HepG2 (cell line): Measurements from ENCODE around the gene ZNF419. TPM values are rescaled to one million over a fixed set of nuclear protein-coding genes. Genes with fewer than 3 reads are reported as not detected.
A peak's percentile ranks its signal among the peaks of the same experiment; 100 is the strongest.

Experiments
- BORCS8-MEF2B ChIP-seq: sonication (generic); formaldehyde crosslinking; IDR thresholded peaks from 2 replicates; pipeline ENCODE4 v1.8.0; 2022; ENCODE audit warnings: mild to moderate bottlenecking, missing genetic modification reagents
- FOXA1 ChIP-seq, 2 experiments: fragments of 450-650 bp in 1 of 2; sonication (generic) in 1 of 2; formaldehyde crosslinking in 1 of 2; IDR thresholded peaks; 2 replicates each; pipeline versions ENCODE4 v1.4.0 to v1.6.1; 2016 to 2020; ENCODE audit warnings: missing genetic modification reagents in 1 of 2
- GLI4 ChIP-seq: sonication (generic); formaldehyde crosslinking; IDR thresholded peaks from 2 replicates; pipeline ENCODE4 v1.5.1; 2020; ENCODE audit warnings: missing genetic modification reagents, mild to moderate bottlenecking, moderate library complexity, borderline replicate concordance
- HDAC1 ChIP-seq: sonication (generic); formaldehyde crosslinking; IDR thresholded peaks from 2 replicates; pipeline ENCODE4 v1.5.1; 2020; ENCODE audit warnings: mild to moderate bottlenecking, missing genetic modification reagents
- KAT2B ChIP-seq: fragments of 150-350 bp; IDR thresholded peaks from 2 replicates; pipeline ENCODE4 v1.6.1; 2014; ENCODE audit warnings: low read depth, low read length, borderline replicate concordance
- RXRA ChIP-seq: sonication (generic); formaldehyde crosslinking; IDR thresholded peaks from 2 replicates; pipeline ENCODE4 v1.5.1; 2020; ENCODE audit warnings: missing genetic modification reagents
- SMARCC2 ChIP-seq: fragments of 450-650 bp; IDR thresholded peaks from 2 replicates; pipeline ENCODE4 v1.6.1; 2017; ENCODE audit warnings: antibody characterized with exemption, mild to moderate bottlenecking
- SP4 ChIP-seq: sonication (generic); formaldehyde crosslinking; IDR thresholded peaks from 2 replicates; pipeline ENCODE4 v1.8.1; 2023; ENCODE audit warnings: mild to moderate bottlenecking, missing genetic modification reagents
- SRSF1 ChIP-seq: fragments of 200-400 bp; formaldehyde crosslinking; optimal IDR thresholded peaks from 2 replicates; pipeline ENCODE3; 2017; ENCODE audit warnings: mild to moderate bottlenecking, low read depth, low read length, moderate library complexity
- TAF1 ChIP-seq: sonication (generic); formaldehyde crosslinking; IDR thresholded peaks from 2 replicates; pipeline ENCODE4 v1.4.0; 2020; ENCODE audit warnings: missing genetic modification reagents
- TBX2 ChIP-seq: sonication (generic); formaldehyde crosslinking; IDR thresholded peaks from 2 replicates; pipeline ENCODE4 v1.5.0; 2020; ENCODE audit warnings: missing genetic modification reagents, mild to moderate bottlenecking, borderline replicate concordance
- TEAD3 ChIP-seq: optimal IDR thresholded peaks from 2 replicates; pipeline ENCODE3; 2016; ENCODE audit warnings: borderline replicate concordance
- ZNF12 ChIP-seq: sonication (generic); formaldehyde crosslinking; IDR thresholded peaks from 2 replicates; pipeline ENCODE4 v1.5.0; 2020; ENCODE audit warnings: missing genetic modification reagents
- ZNF230 ChIP-seq: sonication (generic); formaldehyde crosslinking; IDR thresholded peaks from 2 replicates; pipeline ENCODE4 v1.4.0; 2020; ENCODE audit warnings: mild to moderate bottlenecking, missing genetic modification reagents
- ZNF251 ChIP-seq: sonication (generic); formaldehyde crosslinking; IDR thresholded peaks from 2 replicates; pipeline ENCODE4 v1.9.0; 2021; ENCODE audit warnings: mild to moderate bottlenecking, missing genetic modification reagents
- ZNF44 ChIP-seq: sonication (generic); formaldehyde crosslinking; IDR thresholded peaks from 2 replicates; pipeline ENCODE4 v1.5.1; 2020; ENCODE audit warnings: mild to moderate bottlenecking, missing genetic modification reagents
- ZNF547 ChIP-seq: sonication (generic); formaldehyde crosslinking; IDR thresholded peaks from 2 replicates; pipeline ENCODE4 v1.5.1; 2020; ENCODE audit warnings: mild to moderate bottlenecking, missing genetic modification reagents
- ZNF552 ChIP-seq: sonication (generic); formaldehyde crosslinking; IDR thresholded peaks from 2 replicates; pipeline ENCODE4 v1.9.0; 2022; ENCODE audit warnings: missing genetic modification reagents, mild to moderate bottlenecking, borderline replicate concordance
- ZNF598 ChIP-seq: sonication (generic); formaldehyde crosslinking; IDR thresholded peaks from 2 replicates; pipeline ENCODE4 v1.5.1; 2020; ENCODE audit warnings: mild to moderate bottlenecking, missing genetic modification reagents, borderline replicate concordance
- ZSCAN9 ChIP-seq: IDR thresholded peaks from 2 replicates; pipeline ENCODE4 v1.6.1; 2016; ENCODE audit warnings: borderline replicate concordance
- polyA plus RNA-seq, 8 experiments: library from polyadenylated mRNA; depleted of rRNA in 3 of 8; stranded (reverse) in 7 of 8; unstranded in 1 of 8; fragments of >200 nt; fragmentation: Illumina TruSeq in 4 of 8; extraction: Trizol in 4 of 8; gene quantifications; 2 replicates each; pipeline versions ENCODE4 v1.2.1 to v1.2.3, GENCODE V29; 2011 to 2016; ENCODE audit warnings: low read depth in 4 of 8, missing spikeins in 1 of 8, mixed read lengths in 1 of 8; ENCODE audit not compliant: insufficient read depth in 1 of 8
- total RNA-seq, 5 experiments: library from RNA; depleted of rRNA; stranded (reverse); fragments of >200 nt; fragmentation: Illumina TruSeq; extraction: Trizol; gene quantifications; 2 replicates each; pipeline ENCODE4 v1.2.3, GENCODE V29; 2016; ENCODE audit warnings: low read depth in 1 of 5
- TF ChIP-seq, protein P1 (sequence below): IDR thresholded peaks from 2 replicates; pipeline ENCODE4 v1.6.1; 2012; ENCODE audit warnings: low read depth, low read length, improper control_type of control experiment
- TF ChIP-seq, protein P2 (sequence below): sonication (generic); formaldehyde crosslinking; IDR thresholded peaks from 2 replicates; pipeline ENCODE4 v1.4.0; 2020; ENCODE audit warnings: missing genetic modification reagents
- TF ChIP-seq, protein P3 (sequence below): sonication (generic); formaldehyde crosslinking; IDR thresholded peaks from 2 replicates; pipeline ENCODE4 v1.4.0; 2020; ENCODE audit warnings: low read depth, mild to moderate bottlenecking, missing genetic modification reagents
- TF ChIP-seq, protein P4 (sequence below): sonication (generic); formaldehyde crosslinking; IDR thresholded peaks from 2 replicates; pipeline ENCODE4 v1.4.0; 2020; ENCODE audit warnings: mild to moderate bottlenecking, missing genetic modification reagents
- TF ChIP-seq, protein P5 (sequence below): sonication (generic); formaldehyde crosslinking; IDR thresholded peaks from 2 replicates; pipeline ENCODE4 v1.4.0; 2020; ENCODE audit warnings: mild to moderate bottlenecking, missing genetic modification reagents

The ZNF419 gene
- total and polyA plus RNA-seq, 2 of the 13 experiments (the other 11 are each of a cell fraction or from before 2014, with no cell fraction given): 8.5 to 8.8 TPM

DNA sequence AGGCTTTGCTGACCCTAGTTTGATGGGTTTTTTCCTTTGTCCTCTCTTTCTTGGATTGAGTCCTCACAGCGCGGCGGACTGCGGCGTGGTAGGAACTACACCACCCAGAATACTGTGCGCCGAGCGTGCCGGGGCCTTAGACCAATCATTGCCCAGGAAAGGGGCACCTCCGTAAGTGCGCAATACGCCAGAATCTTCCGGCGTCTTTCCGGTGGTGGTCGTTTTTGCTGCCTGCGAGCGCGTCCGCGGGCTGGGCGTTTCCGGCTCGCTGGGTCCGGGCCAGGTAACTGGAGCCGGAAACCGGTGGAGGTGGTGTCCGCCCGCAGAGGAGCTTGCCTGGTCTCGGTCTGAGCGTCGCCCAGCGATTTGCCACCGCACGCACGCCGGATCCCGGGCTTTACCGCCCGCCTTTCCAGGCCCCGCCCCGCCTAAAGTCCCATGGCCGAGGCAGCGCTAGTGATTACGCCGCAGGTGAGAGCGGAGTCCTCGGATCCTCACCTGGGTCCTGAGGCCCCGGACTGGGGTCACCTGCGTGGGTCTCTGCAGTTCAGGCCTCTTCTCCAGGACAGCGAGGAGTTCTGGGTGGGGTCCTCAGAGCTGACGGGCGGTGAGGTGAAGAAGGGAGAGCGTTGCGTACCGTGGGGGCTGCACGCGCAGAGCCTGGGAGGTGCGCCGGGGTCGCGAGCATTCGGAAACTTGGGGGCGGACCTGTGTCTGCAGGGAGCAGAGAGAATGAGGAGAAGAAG is 39.8 kb downstream of the ZNF419 start, which contains the start of gene ZNF549 (continued):
- TF ChIP-seq, protein P1, sequence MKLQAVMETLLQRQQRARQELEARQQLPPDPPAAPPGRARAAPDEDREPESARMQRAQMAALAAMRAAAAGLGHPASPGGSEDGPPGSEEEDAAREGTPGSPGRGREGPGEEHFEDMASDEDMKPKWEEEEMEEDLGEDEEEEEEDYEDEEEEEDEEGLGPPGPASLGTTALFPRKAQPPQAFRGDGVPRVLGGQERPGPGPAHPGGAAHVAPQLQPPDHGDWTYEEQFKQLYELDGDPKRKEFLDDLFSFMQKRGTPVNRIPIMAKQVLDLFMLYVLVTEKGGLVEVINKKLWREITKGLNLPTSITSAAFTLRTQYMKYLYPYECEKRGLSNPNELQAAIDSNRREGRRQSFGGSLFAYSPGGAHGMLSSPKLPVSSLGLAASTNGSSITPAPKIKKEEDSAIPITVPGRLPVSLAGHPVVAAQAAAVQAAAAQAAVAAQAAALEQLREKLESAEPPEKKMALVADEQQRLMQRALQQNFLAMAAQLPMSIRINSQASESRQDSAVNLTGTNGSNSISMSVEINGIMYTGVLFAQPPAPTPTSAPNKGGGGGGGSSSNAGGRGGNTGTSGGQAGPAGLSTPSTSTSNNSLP: no peak
- peak; percentile 80 for TF ChIP-seq TBX2 (CRISPR knock-in tag)
- no peak for TF ChIP-seq ZNF12 (CRISPR knock-in tag)
- peak; percentile 81 for TF ChIP-seq SP4 (CRISPR knock-in tag)
- TF ChIP-seq SMARCC2: no peak
- no peak for TF ChIP-seq GLI4 (CRISPR knock-in tag)
- TF ChIP-seq, protein P2, sequence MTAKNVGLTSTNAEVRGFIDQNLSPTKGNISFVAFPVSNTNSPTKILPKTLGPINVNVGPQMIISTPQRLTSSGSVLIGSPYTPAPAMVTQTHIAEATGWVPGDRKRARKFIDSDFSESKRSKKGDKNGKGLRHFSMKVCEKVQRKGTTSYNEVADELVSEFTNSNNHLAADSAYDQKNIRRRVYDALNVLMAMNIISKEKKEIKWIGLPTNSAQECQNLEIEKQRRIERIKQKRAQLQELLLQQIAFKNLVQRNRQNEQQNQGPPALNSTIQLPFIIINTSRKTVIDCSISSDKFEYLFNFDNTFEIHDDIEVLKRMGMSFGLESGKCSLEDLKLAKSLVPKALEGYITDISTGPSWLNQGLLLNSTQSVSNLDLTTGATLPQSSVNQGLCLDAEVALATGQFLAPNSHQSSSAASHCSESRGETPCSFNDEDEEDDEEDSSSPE (CRISPR knock-in tag): peak; percentile 57
- TF ChIP-seq SRSF1: peak; percentile 34
- peak; percentile 79 for TF ChIP-seq TEAD3
- peak; percentile 46 for TF ChIP-seq BORCS8-MEF2B (CRISPR knock-in tag)
- TF ChIP-seq ZSCAN9 (CRISPR knock-in tag): peak; percentile 36; the same call in 1 of the 2 replicates
- TF ChIP-seq, protein P3, sequence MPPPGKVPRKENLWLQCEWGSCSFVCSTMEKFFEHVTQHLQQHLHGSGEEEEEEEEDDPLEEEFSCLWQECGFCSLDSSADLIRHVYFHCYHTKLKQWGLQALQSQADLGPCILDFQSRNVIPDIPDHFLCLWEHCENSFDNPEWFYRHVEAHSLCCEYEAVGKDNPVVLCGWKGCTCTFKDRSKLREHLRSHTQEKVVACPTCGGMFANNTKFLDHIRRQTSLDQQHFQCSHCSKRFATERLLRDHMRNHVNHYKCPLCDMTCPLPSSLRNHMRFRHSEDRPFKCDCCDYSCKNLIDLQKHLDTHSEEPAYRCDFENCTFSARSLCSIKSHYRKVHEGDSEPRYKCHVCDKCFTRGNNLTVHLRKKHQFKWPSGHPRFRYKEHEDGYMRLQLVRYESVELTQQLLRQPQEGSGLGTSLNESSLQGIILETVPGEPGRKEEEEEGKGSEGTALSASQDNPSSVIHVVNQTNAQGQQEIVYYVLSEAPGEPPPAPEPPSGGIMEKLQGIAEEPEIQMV: peak; percentile 100
- TF ChIP-seq ZNF598 (CRISPR knock-in tag): peak; percentile 69; the same call in 1 of the 2 replicates
- no peak for TF ChIP-seq FOXA1 (IDR thresholded peaks at IDR 0.05)
- TF ChIP-seq FOXA1 (CRISPR knock-in tag; IDR thresholded peaks at IDR 0.05): 0 out of 2 replicates have a peak, but pooled peaks have one; percentile 15
- no peak for TF ChIP-seq KAT2B
- TF ChIP-seq, protein P4, sequence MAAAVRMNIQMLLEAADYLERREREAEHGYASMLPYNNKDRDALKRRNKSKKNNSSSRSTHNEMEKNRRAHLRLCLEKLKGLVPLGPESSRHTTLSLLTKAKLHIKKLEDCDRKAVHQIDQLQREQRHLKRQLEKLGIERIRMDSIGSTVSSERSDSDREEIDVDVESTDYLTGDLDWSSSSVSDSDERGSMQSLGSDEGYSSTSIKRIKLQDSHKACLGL (CRISPR knock-in tag): peak; percentile 73; the same call in 1 of the 2 replicates
- TF ChIP-seq ZNF547 (CRISPR knock-in tag): peak; percentile 87; the same call in 1 of the 2 replicates
- peak; percentile 78 for TF ChIP-seq TAF1
- peak; percentile 60; the same call in 1 of the 2 replicates for TF ChIP-seq RXRA
- no peak for TF ChIP-seq ZNF251 (CRISPR knock-in tag)
- TF ChIP-seq ZNF230 (CRISPR knock-in tag): peak; percentile 42; the same call in 1 of the 2 replicates
- TF ChIP-seq, protein P5, sequence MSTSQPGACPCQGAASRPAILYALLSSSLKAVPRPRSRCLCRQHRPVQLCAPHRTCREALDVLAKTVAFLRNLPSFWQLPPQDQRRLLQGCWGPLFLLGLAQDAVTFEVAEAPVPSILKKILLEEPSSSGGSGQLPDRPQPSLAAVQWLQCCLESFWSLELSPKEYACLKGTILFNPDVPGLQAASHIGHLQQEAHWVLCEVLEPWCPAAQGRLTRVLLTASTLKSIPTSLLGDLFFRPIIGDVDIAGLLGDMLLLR (CRISPR knock-in tag): no peak
- peak; percentile 22; the same call in 1 of the 2 replicates for TF ChIP-seq ZNF44 (CRISPR knock-in tag)
- 0 out of 2 replicates have a peak, but pooled peaks have one; percentile 44 for TF ChIP-seq ZNF552 (CRISPR knock-in tag)
- TF ChIP-seq HDAC1 (CRISPR knock-in tag): peak; percentile 88
